Gastroesophageal sphincter (tissue), 3 donors: Measurements from ENCODE around the gene PRR5L.

Experiments
- CTCF ChIP-seq, 4 experiments: fragments of 200-600 bp in 2 of 4; fragments of 450-650 bp in 2 of 4; sonication (generic) in 1 of 4; IDR thresholded peaks; one replicate each; pipeline ENCODE4 v1.5.1; 2017 to 2019; ENCODE audit warnings: antibody characterized with exemption in 4 of 4, mild to moderate bottlenecking in 2 of 4, moderate library complexity in 2 of 4
- POLR2A ChIP-seq, 2 donors: fragments of 450-650 bp; IDR thresholded peaks; one replicate each; pipeline ENCODE4 v1.6.1; 2017; ENCODE audit warnings: antibody characterized with exemption in 2 of 2, mild to moderate bottlenecking in 2 of 2, moderate library complexity in 1 of 2
- POLR2AphosphoS5 ChIP-seq: sonication (generic); formaldehyde crosslinking; IDR thresholded peaks from one replicate; pipeline ENCODE4 v1.6.1; 2017; ENCODE audit warnings: antibody characterized with exemption

GRCh38 chr11:36499315-36499714 is 203.2 kb downstream of the PRR5L start:
- TF ChIP-seq CTCF (IDR thresholded peaks at IDR 0.05) (no peak), POLR2A (IDR thresholded peaks at IDR 0.05) (no peak), POLR2AphosphoS5 (no peak)
